Measurements from ENCODE around the gene SCGB1C1. TPM values are rescaled to one million over a fixed set of nuclear protein-coding genes. Genes with fewer than 3 reads are reported as not detected.
"Not testable (repeated sequence)": the region's sequence is repeated elsewhere in the genome, so short reads cannot be mapped to it uniquely, and the experiment has no call there.

SCGB1C1 gene
- total RNA-seq, 2 experiments from 2014 or later, result not detected

DNA sequence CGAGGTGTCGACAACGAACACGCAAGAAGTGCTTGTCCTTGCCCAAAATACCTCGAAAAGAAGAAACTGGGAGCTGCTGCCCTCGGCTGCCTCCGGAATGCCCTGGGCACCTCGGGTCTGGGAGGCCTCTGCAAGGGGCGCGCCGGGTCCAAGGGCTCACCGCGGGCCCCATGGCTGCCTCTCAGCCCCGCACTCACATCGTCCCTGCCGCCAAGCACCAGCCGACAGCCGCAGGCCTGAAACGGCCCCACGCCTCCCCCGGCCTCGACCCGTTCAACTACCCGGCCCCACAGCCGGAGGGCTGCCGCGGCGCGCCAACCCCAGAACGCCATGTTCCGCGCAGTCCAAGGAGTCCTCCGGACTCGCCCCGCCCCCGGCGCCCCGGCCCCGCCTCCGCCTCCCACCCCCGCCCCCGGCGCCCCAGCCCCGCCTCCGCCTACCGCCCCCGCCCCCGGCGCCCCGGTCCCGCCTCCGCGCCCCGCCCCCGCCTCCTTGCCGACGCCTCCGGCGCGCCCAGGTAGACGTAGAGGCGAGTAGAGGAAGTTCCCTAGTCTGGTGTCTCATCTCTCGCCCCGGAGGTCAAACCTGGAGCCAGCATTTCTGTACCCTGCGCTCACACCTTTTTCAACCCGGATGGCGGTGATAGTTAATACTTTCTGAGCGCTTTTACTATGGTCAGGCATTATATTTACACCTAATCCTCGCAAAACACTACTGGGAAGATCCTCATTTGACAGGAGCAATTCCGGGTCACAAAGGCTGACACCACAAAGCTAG lies 43.3 kb downstream of the SCGB1C1 start, which contains the start of gene SIRT3:
TSS of gene SIRT3 (minus strand) at position 346 of the 777 bp plus-strand sequence. CDS start at position 332, 14 bp downstream.
- peaks cover 40% of the 10 kb centered on the region for H3K4me1 Mint-ChIP-seq
- peaks cover 21% of the 10 kb centered on the region for H3K36me3 Mint-ChIP-seq (ENCODE audit: low read depth)
- H3K9me3 Mint-ChIP-seq (ENCODE audit: low read depth), result no peaks in the 10 kb centered on the region
- ChIA-PET POLR2A (interaction anchor here (0.7 to 3.9 kb wide), 2 partner anchors 29 to 82 kb away, joined by 3 to 25 read pairs; partner anchors contain the start of genes BET1L and RIC8A), CTCF (interaction anchor here (0.6 to 9.8 kb wide), 5 partner anchors 15 to 171 kb away, joined by 3 to 69 read pairs (median 4); partner anchors contain the start of genes BET1L and RIC8A)
- peak; percentile 79 for ATAC-seq
- H3K27me3 Mint-ChIP-seq, result no peaks in the 10 kb centered on the region
- intact Hi-C loops (cut with DNase I, micrococcal nuclease), result loop anchor here (1.0 to 5.0 kb wide), 15 partner anchors 29 to 560 kb away; partner anchors contain the start of genes BET1L (in 2 of the 2), RIC8A (in 2 of the 2), HRAS (in 1 of the 2) and PGGHG (in 1 of the 2)
- peak within 1 kb of the TSS; percentile 99 for H3K27ac Mint-ChIP-seq
- DNase-seq, result peak; percentile 86
- peak within 1 kb of the TSS; percentile 92 for H3K4me3 Mint-ChIP-seq

DNA sequence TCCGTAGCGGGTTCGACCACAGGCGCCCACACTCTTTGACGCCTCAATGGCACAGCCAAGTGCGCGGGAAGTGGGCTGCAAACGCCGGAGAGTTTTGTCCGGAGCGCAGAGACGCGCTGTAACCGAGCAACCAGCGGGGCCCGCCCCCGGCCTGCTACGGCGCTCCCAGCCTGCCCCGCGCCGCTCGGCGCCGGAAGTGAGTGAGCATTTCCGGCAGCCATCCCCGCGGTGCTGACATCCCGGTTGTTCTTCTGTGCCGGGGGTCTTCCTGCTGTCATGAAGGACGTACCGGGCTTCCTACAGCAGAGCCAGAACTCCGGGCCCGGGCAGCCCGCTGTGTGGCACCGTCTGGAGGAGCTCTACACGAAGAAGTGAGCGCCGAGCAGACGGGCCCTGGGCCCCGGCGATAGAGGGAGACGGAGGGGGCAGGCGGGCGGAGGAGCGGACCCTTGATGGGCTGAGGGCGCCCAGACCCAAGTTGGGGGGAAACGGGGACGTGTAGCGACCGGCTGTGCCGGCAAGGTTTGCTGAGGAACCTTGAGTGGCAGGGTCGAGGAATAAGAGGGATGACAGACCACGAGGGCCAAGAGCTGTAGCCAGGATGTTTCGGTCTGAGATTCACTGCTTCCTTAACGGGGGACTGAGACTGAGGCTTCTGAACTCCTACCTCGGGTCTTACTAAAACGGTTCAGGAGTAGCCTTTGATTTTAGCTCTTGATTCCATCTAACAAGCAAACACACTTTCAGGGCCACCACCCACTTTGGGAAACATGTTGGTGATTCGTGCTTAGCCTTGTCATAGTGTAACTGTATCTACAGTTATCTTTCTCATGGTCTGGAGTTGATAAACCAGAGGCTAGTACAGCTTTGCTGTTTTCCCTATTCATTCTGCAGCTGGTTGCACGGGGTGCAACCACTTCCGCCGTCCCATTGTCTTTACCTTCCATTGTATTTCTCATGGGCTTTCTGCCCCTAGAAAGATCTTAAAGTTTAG lies 44.2 kb downstream of the SCGB1C1 start, which contains the start of gene PSMD13:
TSS of gene PSMD13 (plus strand) at position 203 of the 994 bp plus-strand sequence. CDS start at position 277, 74 bp downstream.
- Mint-ChIP-seq H3K4me1 (peaks cover 48% of the 10 kb centered on the region), H3K27ac (peak within 1 kb of the TSS; percentile 99), H3K36me3 (ENCODE audit: low read depth) (peaks cover 30% of the 10 kb centered on the region), H3K4me3 (peak within 1 kb of the TSS; percentile 92), H3K27me3 (no peaks in the 10 kb centered on the region), H3K9me3 (ENCODE audit: low read depth) (no peaks in the 10 kb centered on the region)
- DNase-seq, result peak; percentile 96
- ChIA-PET POLR2A (interaction anchor here (0.7 to 3.9 kb wide), 3 partner anchors 30 to 81 kb away, joined by 3 to 25 read pairs (median 3); partner anchors contain the start of genes BET1L and RIC8A), CTCF (interaction anchor here (0.6 to 9.8 kb wide), 10 partner anchors 9 to 170 kb away, joined by 3 to 69 read pairs (median 4); partner anchors contain the start of genes BET1L and RIC8A)
- ATAC-seq, result peak; percentile 86
- intact Hi-C loops (cut with DNase I, micrococcal nuclease), result loop anchor here (1.0 to 5.0 kb wide), 15 partner anchors 30 to 559 kb away; partner anchors contain the start of genes BET1L (in 2 of the 2), RIC8A (in 2 of the 2), HRAS (in 1 of the 2) and PGGHG (in 1 of the 2)

DNA sequence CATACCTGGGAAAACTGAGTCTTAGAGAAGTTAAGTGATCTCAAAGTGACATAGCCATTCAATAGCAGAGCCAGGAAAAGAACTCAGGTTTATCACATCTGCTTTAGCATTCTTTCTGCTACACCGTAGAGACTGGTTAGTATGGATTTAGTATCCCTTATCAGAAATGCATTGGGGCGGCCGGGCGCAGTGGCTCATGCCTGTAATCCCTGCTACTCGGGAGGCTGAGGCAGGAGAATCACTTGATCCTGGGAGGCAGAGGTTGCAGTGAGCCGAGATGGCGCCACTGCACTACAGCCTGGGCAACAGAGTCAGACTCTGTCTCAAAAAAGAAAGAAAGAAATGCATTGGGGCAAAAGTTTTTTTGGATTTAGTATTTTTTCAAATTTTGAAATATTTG lies 45.5 kb downstream of the SCGB1C1 start:
- peaks cover 56% of the 10 kb centered on the region for H3K4me1 Mint-ChIP-seq
- not testable (repeated sequence) for ATAC-seq; H3K9me3 Mint-ChIP-seq (ENCODE audit: low read depth); H3K27me3 Mint-ChIP-seq; DNase-seq
- intact Hi-C loops (cut with DNase I, micrococcal nuclease), result loop anchor here in 1 of 2 experiments (5.0 kb wide), 2 partner anchors 49 to 119 kb away; partner anchors contain the start of gene PGGHG
- ChIA-PET POLR2A (interaction anchor here (1.1 to 3.9 kb wide), 2 partner anchors 29 to 31 kb away, joined by 3 to 25 read pairs; partner anchors contain the start of genes BET1L and RIC8A), CTCF (interaction anchor here (1.0 to 9.8 kb wide), 5 partner anchors 10 to 67 kb away, joined by 3 to 69 read pairs (median 4); partner anchors contain the start of genes BET1L and RIC8A)
- H3K4me3 Mint-ChIP-seq, result peak overlapping the region; percentile 92
- peak overlapping the region; percentile 99 for H3K27ac Mint-ChIP-seq
- H3K36me3 Mint-ChIP-seq (ENCODE audit: low read depth), result peaks cover 40% of the 10 kb centered on the region

DNA sequence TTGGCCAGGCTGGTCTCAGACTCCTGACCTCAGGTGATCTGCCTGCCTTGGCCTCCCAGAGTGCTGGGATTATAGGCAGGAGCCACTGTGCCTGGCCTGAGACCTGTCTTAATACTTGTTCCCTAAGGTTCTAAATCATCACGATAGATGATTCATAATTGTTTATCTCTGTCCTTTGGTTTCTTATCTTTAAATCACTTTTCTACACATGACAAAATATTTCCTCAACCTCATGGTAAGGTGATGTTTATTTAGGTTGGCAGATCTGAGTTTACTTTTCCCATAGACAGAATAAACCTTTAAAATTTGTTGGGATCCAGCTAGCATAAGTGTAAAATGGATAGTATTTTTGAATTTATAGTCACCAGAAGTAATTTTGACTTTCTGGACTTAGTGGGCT lies 47.4 kb downstream of the SCGB1C1 start:
- DNase-seq (no peak), ATAC-seq (no peak)
- intact Hi-C loops (cut with DNase I, micrococcal nuclease), result no loop called here
- CTCF ChIA-PET, result interaction anchor here (0.9 to 9.8 kb wide), 4 partner anchors 9 to 21 kb away, joined by 3 to 69 read pairs (median 3); no protein-coding TSS in a partner anchor
- Mint-ChIP-seq H3K4me3 (no peak overlapping the region), H3K4me1 (peaks cover 53% of the 10 kb centered on the region), H3K9me3 (ENCODE audit: low read depth) (no peaks in the 10 kb centered on the region), H3K27ac (peak overlapping the region; percentile 71), H3K36me3 (ENCODE audit: low read depth) (peaks cover 52% of the 10 kb centered on the region), H3K27me3 (no peaks in the 10 kb centered on the region)
- POLR2A ChIA-PET, result interaction anchor here (0.7 to 0.9 kb wide), 2 partner anchors 33 to 409 kb away, joined by 3 read pairs; partner anchors contain the start of genes BET1L and RIC8A

DNA sequence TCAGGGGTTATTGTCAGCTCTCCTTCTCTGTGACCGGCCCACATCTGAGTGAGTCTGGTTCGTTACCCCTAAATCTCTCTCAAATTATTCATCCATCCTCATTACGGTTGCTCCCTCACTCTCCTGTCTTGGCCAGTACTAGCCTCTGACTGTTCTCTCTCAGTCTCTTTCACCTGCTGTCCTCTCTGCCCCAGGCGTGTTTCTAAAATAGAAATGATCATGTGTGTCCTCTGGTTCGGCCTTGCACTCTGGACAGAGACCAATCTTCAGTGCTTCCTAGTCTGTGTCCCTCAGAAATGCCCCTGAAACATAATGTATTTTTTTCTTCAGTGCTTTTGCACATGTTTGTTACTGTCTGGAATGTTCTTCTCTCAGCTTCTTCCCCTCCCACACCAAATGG lies 48.8 kb downstream of the SCGB1C1 start:
- no peaks in the 10 kb centered on the region for H3K27me3 Mint-ChIP-seq

More for the DNA sequence above, 48.8 kb downstream of the SCGB1C1 start:
- ATAC-seq (no peak), DNase-seq (no peak)
- Mint-ChIP-seq H3K36me3 (ENCODE audit: low read depth) (peaks cover 65% of the 10 kb centered on the region), H3K4me1 (peaks cover 49% of the 10 kb centered on the region), H3K4me3 (no peak overlapping the region), H3K27ac (peak overlapping the region; percentile 52), H3K9me3 (ENCODE audit: low read depth) (no peaks in the 10 kb centered on the region)
- CTCF ChIA-PET, result interaction anchor here (1.2 to 9.8 kb wide), 2 partner anchors 9 to 35 kb away, joined by 4 to 69 read pairs; partner anchors contain the start of genes BET1L and RIC8A
- POLR2A ChIA-PET, result no interaction called here
- intact Hi-C loops (cut with DNase I, micrococcal nuclease), result no loop called here

Other genes with a start within 250 kb of the SCGB1C1 start
- 10 to 100 TPM; 45.5 to 49.4 TPM for gene BET1L, start 14.3 kb downstream of the SCGB1C1 start, total RNA-seq
- gene RIC8A, start 14.6 kb downstream of the SCGB1C1 start, total RNA-seq, result 100 to 1,000 TPM; 104 to 124 TPM
- 10 to 100 TPM; 19.6 to 23.3 TPM for gene SIRT3, start 43.3 kb downstream of the SCGB1C1 start, total RNA-seq
- gene PSMD13, start 43.9 kb downstream of the SCGB1C1 start, total RNA-seq, result 100 to 1,000 TPM; 134 to 212 TPM
- under 1 TPM; 0.32 to 0.57 TPM for gene NLRP6, start 85.3 kb downstream of the SCGB1C1 start, total RNA-seq
- gene PGGHG, start 96.0 kb downstream of the SCGB1C1 start, total RNA-seq, result 10 to 100 TPM; 73.4 to 82.3 TPM
- not detected for gene IFITM5, start 106.4 kb downstream of the SCGB1C1 start, total RNA-seq
- gene IFITM2, start 114.7 kb downstream of the SCGB1C1 start, total RNA-seq, result 100 to 1,000 TPM; 451 to 474 TPM
- 100 to 1,000 TPM; 248 to 285 TPM for gene IFITM1, start 121.0 kb downstream of the SCGB1C1 start, total RNA-seq
- 100 to 1,000 TPM in 1 of 2 experiments, 10 to 100 TPM in 1; 77.5 to 122 TPM for gene IFITM3, start 127.8 kb downstream of the SCGB1C1 start, total RNA-seq
- 1 to 10 TPM; 3.8 to 6.6 TPM for gene B4GALNT4, start 176.4 kb downstream of the SCGB1C1 start, total RNA-seq
- under 1 TPM; 0.07 to 0.18 TPM for gene PKP3, start 201.1 kb downstream of the SCGB1C1 start, total RNA-seq
- gene SIGIRR, start 221.9 kb downstream of the SCGB1C1 start, total RNA-seq, result 10 to 100 TPM; 33.0 to 34.9 TPM
- 10 to 100 TPM; 31.7 to 38.8 TPM for gene ANO9, start 248.9 kb downstream of the SCGB1C1 start, total RNA-seq